Astrocyte (in vitro differentiated cells and primary cell): Measurements from ENCODE around the gene DPPA5.

Experiments
- EZH2 ChIP-seq: IDR thresholded peaks from 2 replicates; pipeline ENCODE4 v1.6.1; 2012; ENCODE audit warnings: mild to moderate bottlenecking, low read length, inconsistent platforms; ENCODE audit not compliant: insufficient read depth
- TF ChIP-seq, protein P1 (sequence below): IDR thresholded peaks from 2 replicates; pipeline ENCODE4 v1.5.1; 2011; ENCODE audit warnings: low read depth, mild to moderate bottlenecking, inconsistent platforms, low read length, moderate library complexity; ENCODE audit not compliant: insufficient read depth

DNA sequence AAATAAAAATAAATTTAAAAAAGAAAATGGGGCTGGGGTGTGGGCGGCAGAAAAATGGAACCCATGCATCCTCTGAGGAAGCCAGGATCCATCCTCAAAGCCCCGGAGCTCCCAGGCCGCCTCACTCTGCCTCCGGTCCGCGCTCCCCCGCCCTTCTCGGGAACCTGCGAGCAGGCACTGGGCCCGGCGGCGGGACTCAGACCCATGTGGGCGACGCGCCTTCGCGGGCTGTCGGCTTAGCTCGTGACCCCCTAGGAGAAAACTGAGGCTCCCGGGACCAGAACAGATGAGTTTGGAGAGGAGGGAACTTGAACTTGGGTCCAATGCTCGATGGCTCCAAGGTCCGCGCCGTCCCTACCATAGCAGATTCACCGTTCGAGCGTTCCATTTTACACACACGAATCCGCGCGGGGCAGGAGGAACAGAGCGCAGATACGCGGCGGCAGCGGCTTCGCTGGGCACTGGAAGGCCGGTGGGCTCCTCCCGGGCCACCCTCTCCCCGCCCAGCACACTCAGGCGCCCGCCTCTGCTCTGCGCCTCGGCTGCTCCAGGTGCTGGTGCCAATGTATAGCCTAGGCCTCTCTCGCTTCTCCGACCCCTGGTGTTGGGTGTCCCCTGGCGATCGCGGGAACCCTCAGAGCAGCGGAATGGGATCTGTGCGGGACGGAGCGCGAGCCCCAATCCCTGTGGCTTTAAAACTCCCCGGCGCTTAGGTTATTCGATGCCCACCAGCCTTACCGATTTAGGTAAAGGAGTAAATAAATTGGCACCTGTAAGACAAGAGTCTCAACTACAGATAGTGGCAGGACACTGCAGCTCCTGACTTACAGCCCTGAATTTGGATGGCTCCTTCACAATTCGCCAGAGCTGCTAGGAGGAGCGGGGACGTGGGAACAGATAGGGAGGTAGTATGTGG is 39.2 kb downstream of the DPPA5 start:
- TF ChIP-seq, protein P1, sequence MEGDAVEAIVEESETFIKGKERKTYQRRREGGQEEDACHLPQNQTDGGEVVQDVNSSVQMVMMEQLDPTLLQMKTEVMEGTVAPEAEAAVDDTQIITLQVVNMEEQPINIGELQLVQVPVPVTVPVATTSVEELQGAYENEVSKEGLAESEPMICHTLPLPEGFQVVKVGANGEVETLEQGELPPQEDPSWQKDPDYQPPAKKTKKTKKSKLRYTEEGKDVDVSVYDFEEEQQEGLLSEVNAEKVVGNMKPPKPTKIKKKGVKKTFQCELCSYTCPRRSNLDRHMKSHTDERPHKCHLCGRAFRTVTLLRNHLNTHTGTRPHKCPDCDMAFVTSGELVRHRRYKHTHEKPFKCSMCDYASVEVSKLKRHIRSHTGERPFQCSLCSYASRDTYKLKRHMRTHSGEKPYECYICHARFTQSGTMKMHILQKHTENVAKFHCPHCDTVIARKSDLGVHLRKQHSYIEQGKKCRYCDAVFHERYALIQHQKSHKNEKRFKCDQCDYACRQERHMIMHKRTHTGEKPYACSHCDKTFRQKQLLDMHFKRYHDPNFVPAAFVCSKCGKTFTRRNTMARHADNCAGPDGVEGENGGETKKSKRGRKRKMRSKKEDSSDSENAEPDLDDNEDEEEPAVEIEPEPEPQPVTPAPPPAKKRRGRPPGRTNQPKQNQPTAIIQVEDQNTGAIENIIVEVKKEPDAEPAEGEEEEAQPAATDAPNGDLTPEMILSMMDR, result no peak
- TF ChIP-seq EZH2, result peak; percentile 53
